GM21717 (cell line): ENCODE measurements around the gene ANXA8.
"Not testable (repeated sequence)": the region's sequence is repeated elsewhere in the genome, so short reads cannot be mapped to it uniquely, and the experiment has no call there.

ENCODE experiments used
- ATAC-seq: cut with Tn5 transposase; IDR thresholded peaks from one replicate; pipeline ENCODE4 v1.9.1; 2021; ENCODE audit warnings: mild to moderate bottlenecking, moderate library complexity; ENCODE audit not compliant: unreplicated experiment

Gene ANXA8

DNA sequence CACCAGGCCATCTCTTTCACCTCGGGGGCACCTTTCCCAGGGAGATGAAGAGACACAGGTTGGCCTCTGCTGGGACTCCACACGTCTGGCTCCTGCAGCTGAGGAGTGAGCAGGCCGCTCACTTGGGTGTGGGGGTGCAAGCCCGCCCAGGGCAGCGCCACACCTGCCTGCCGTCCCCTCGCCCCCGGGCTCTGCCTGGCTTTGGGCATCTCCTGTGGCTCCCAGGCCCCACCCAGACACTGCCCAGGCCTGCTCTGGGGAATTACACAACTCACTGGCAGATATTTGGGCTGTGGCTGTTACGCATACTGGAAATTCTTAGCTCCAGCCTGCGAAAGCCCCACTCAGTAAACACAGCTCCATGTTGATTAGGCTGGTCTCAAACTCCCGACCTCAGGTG is at the start of gene ANXA8:
TSS of gene ANXA8 (minus strand) at position 193 of the 400 bp plus-strand sequence. CDS start at position 11, 182 bp downstream.
- ATAC-seq: not testable (repeated sequence)

DNA sequence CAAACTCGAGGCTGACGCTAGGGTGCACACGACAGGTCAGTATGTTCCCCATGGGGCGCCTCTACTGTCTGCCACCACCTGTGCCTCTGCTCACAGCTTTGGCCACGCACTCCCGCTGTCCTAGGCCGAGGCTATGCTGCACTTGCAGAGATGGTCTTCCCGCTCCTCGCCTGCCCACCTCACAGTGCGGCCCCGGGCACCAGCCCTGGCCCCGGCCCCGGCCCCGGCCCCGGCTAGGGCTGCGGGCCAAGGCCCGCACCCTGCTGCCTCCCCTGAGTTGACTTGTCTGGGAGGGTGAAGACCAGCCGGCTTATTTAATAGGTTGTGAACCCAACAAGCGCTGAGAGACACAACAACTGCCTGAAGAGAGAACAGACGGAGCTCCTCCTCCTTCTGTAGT is 39.6 kb upstream of the ANXA8 start, which contains the start of gene AGAP9:
TSS of gene AGAP9 (minus strand) at position 164 of the 400 bp plus-strand sequence. CDS start at position 52, 112 bp downstream.
- not testable (repeated sequence) for ATAC-seq

GRCh38 chr10:47502313-47502712 is 18.4 kb upstream of the ANXA8 start:
- ATAC-seq: not testable (repeated sequence)

GRCh38 chr10:47494226-47494625 is 10.3 kb upstream of the ANXA8 start:
- ATAC-seq: not testable (repeated sequence)

GRCh38 chr10:47491600-47491999 is 7.7 kb upstream of the ANXA8 start, which contains the start of gene FAM25G:
Gene FAM25G (minus strand): TSS chr10:47491700. CDS start chr10:47491674, 26 bp downstream.
- not testable (repeated sequence) for ATAC-seq

- ATAC-seq: not testable (repeated sequence)
These were observed 5.7 kb upstream of the ANXA8 start for GRCh38 chr10:47489630-47490029.

DNA sequence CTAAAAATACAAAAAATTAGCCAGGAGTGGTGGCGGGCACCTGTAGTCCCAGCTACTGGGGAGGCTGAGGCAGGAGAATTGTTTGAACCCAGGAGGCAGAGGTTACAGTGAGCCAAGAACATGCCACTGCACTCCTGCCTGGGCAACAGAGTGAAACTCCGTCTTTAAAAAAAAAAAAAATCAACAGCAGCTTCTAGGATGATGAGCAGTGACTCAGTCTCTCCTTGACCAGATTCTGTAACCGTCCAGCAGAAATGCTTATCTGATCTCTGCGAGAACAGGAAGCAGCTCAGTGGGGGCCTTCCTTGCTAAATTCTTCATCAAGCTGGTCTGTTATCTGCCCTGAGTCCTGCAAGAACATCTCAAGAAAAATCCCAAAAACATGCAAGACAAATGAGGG is 2.0 kb upstream of the ANXA8 start:
- ATAC-seq: not testable (repeated sequence)

DNA sequence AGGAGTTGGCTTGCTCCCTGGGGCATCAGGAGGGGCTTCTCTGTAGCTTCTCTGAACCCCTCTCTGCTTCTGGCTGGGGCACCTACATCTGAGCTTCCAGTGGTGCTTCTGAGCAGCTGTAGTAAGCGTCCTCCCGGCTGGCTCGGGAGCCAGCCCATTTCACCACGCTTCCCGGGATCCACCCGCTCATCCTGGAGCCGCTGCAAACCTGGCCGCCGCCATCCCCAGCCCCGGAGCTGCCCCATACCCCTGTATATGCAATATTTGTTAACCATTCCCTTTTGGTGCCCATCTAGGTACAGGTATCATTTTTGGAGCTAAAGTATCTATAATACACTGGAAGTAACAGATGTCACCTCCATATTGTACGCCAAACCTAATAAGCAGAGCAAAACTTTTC is 871 bp upstream of the ANXA8 start:
- not testable (repeated sequence) for ATAC-seq

DNA sequence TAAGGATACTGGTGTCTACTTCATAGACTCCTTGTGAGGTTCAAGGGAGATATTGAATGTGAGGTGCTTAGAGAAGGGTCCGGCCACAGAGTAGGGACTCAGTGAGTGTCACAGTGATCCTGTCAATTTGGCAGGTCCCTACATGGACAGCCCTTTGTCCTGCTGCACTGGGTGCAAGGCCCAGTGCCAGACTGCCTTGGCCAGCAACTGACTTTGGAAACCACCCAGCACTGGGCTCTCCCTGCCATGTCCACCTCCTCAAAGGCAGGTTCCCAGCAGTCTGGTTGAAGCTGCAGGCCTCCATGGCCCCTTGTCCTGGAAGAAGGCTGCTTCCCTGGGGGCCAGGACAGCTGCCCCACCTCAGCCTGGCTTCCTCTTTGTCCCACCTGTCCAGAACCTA is 1.5 kb downstream of the ANXA8 start:
- not testable (repeated sequence) for ATAC-seq

- ATAC-seq: not testable (repeated sequence)
These were observed 2.1 kb downstream of the ANXA8 start for GRCh38 chr10:47481768-47482181.

DNA sequence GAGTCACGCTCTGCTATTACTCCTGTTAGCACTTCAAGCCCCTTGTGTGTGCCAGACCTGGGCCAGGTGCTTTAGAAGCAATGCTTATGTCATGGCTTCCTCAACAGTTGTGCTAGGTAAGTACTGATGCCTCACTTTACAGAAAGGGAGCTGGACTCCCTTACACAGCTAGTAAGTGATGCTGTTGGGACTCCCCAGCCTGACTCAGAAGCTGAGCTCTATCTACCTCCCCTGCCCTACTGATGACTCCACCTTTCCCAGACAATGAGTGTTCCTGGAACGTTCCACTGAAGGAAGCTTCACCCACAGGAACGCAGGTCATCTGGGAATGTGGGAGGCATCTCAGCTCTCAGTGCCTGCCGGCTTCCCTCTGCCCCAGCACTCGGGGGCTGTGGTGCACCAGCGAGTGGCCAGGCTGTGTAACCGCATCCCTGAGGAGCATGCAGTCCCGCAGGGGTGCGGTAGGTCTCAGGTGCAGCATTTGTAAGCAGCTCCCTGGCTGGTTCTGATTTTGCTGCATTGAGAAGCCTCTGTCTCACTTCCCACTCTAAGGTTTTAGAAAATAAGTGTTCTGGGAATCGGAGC is 2.6 kb downstream of the ANXA8 start:
- not testable (repeated sequence) for ATAC-seq

DNA sequence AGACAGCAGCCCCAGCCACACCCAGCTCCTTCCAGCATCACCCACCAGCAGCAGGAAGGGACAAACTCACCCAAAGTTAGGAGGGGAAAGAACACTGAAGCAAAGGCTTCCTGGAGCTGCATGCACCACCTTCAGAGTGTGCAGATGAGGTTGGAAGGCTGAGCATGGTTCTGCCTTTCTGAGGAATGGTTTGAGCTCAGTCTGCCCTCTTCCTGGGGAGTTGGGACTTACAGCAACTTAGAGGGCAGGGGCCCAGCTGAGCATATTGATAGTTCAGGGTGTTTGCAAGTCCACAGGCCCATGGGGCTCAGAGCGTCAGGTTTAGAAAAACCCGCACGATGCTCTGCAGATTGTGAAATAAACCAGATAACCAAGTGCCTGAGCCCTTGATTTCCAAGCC is 3.8 kb downstream of the ANXA8 start:
- not testable (repeated sequence) for ATAC-seq

- ATAC-seq: not testable (repeated sequence)
These were observed 5.8 kb downstream of the ANXA8 start for GRCh38 chr10:47478114-47478513.

DNA sequence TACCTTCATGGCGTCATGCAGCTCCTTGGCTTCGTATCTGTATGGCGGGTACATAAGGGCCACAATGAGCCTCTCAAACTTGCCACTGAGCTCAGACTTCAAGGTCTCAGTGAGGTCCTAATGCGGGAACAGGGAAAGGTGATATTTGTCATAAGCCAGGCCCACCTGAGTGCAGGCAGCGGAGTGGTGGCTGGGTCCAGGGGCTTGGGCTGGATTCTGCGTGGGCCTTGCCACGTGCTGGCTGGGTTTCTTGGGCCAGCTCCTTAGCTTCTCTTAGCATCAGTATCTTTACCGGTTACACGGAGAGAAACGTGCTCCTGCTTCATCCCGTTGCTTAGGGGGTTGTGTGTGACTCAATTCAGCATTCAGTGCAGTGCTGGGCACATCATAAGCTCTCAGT is 6.8 kb downstream of the ANXA8 start:
- ATAC-seq: not testable (repeated sequence)

DNA sequence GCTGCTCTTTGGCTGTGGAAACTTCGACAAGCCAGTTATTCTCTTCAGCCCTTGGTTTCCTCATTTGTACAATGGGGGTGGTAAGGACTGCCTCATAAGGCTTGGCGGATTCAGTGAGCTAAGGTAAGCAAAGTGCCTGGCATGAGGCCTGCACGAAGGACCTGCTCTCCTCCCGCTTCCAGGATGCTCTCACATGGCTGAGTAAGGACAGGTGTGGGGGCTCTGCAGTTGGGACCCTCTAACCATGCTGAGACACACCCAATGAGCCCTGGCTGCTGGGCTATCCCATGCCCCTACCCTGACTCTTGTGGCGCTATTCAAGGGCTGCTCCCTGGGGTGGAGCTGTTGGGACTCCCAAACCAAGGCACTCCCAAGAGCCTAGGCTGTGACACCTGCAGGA is 8.8 kb downstream of the ANXA8 start:
- not testable (repeated sequence) for ATAC-seq

GRCh38 chr10:47473516-47473915 is 10.4 kb downstream of the ANXA8 start:
- not testable (repeated sequence) for ATAC-seq

GRCh38 chr10:47472647-47473046 is 11.3 kb downstream of the ANXA8 start:
- peak; percentile 76 for ATAC-seq

- ATAC-seq: not testable (repeated sequence)
These were observed 11.8 kb downstream of the ANXA8 start for GRCh38 chr10:47472072-47472471.

DNA sequence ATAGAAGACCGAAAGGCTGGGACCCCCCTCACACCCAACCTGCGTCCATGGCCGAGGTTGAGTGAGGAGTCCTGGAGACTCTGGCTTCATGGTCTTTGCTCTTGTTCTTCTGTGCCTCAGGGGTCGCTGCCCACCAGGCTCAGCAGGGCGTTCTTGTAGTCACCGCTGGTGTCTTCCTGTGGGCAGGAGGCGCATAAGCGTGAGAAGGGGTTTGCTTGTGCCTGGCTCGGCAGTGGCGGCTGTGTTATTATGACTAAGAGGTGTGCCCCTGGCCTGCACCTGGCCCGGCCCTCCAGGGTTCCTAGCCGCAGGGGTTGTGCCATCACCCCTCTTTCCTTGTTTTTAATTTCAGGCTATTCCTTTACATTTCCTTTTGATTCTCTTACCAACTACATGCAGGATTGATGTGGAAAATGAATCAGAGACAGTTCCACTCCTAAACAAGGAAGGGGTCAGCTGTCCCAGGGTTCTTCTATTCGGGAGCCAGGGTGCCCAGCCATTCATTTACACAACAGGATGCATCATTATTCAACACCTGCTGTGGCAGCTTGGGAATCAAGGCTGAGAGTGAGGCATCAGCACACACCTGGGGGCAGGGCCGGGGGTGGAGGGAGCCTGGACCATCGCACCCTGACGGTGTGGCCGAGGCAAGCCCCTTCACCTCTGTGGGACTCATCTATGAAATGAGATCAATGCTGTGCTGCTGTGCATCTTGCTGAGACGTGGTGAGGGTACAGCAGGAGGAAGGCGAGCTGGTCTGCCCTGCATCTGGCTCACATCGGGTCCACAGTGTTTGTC is 15.0 kb downstream of the ANXA8 start:
- not testable (repeated sequence) for ATAC-seq

- ATAC-seq: not testable (repeated sequence)
These were observed 16.0 kb downstream of the ANXA8 start for GRCh38 chr10:47467957-47468356.

- not testable (repeated sequence) for ATAC-seq
These were observed 16.5 kb downstream of the ANXA8 start for GRCh38 chr10:47467458-47467857.
